ENCODE results near the gene VWC2L.

VWC2L gene

DNA sequence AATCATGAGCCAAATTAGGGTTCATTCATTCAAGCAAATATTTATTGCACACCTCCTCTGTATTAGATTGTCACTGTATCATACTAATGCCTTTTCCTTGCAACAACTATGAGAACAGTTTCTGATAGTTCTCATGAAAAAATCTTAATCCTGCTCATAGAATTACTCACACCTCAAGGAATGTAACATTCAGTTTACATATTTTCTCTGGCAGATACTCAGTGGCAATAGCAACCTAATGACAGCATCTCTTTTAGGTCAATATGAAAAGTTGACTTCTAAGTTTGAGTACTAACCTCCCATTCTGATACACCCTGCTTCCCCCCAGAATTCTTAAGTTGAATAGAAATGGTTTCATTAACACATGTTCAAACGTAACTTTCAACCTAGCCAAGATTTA, 132.0 kb downstream of the VWC2L start:
- no peak for DNase-seq (ENCODE audit: low read depth)
- TF ChIP-seq, protein P1, sequence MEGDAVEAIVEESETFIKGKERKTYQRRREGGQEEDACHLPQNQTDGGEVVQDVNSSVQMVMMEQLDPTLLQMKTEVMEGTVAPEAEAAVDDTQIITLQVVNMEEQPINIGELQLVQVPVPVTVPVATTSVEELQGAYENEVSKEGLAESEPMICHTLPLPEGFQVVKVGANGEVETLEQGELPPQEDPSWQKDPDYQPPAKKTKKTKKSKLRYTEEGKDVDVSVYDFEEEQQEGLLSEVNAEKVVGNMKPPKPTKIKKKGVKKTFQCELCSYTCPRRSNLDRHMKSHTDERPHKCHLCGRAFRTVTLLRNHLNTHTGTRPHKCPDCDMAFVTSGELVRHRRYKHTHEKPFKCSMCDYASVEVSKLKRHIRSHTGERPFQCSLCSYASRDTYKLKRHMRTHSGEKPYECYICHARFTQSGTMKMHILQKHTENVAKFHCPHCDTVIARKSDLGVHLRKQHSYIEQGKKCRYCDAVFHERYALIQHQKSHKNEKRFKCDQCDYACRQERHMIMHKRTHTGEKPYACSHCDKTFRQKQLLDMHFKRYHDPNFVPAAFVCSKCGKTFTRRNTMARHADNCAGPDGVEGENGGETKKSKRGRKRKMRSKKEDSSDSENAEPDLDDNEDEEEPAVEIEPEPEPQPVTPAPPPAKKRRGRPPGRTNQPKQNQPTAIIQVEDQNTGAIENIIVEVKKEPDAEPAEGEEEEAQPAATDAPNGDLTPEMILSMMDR (IDR thresholded peaks at IDR 0.05; ENCODE audit: insufficient read depth, low read depth, low read length, missing control alignments) = no peak
- no peak overlapping the region for H3K4me3 ChIP-seq (ENCODE audit: low read depth, low read length)

DNA sequence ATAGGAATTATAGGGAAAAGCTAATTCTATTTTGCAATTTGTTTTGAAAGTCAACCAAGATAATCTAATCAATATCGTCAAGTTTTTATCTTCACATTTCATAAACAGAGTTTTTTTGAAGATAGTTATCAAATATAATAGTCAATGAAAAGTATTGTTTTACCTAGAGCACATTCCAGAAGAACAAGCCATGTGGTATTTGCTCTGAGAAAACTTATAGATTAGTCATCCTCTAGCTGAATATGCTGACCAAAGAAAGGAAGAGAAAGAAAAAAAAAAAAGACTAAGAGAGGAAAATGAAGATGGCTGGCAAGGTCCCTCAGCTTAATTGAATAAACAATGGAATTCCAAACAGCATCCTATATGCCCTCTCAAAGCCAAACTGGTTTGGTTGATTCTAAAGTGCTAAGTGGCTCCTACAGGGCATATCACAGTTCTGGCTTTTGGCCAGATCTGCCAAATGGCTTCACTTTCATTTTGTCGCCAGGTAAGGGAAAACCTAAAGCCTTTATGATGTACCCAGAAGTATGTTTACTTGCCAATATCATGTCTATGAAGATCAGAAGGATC, 132.6 kb downstream of the VWC2L start:
- H3K4me3 ChIP-seq (ENCODE audit: low read depth, low read length) = no peak overlapping the region
- peak; percentile 14 for DNase-seq (ENCODE audit: low read depth)
- TF ChIP-seq, protein P1 (IDR thresholded peaks at IDR 0.05; ENCODE audit: insufficient read depth, low read depth, low read length, missing control alignments) = no peak

DNA sequence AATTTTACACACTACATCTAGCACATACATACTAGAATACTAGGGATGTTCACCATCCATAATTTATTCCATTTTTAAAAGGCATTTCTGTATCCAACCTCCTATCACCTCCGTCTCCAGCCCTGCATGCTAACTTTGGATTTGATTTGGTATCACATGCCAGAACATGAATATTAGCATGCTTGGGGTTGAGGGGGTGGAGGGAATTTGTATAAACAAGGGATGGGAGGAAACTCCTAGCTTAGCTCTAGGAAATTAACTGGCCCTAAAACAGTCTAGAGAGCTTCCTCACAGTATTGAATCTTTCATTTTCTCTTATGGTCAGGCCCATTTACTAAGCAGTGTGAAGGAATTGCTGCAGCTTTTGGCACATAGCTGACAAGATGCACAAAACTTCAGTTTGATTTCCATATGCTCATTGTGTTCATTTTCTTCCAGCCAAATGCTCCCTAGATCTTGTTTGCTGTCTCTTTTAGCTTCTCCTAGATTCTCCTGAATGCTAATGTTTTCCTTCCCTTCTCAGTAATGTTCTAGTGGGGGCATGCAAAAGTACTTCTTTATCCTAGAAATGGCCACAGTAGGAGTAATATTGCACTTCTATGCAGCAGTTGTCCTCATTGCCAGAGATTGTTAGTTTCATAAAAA, 135.2 kb downstream of the VWC2L start:
- no peak overlapping the region for H3K4me3 ChIP-seq (ENCODE audit: low read depth, low read length)
- TF ChIP-seq, protein P1 (IDR thresholded peaks at IDR 0.05; ENCODE audit: insufficient read depth, low read depth, low read length, missing control alignments) = no peak
- DNase-seq (ENCODE audit: low read depth) = no peak

DNA sequence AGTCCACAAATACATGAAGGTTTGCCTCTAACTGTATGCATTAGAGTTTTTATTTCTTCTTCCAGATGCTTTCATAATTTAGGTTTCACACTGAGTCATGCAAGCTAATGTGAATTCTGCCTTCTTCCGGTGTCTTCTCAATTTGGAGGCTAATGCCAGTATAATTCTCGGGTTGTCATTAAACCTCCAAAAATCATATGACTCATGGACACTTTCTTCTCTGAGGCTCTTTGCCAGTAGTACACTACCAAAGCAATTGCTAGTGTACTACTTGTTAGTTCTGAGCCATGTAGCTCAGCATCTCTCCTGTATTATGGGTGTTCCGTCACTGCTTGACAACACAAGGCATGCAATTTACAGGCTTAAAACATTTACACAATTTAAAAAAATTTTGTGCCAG, 137.1 kb downstream of the VWC2L start:
- no peak overlapping the region for H3K4me3 ChIP-seq (ENCODE audit: low read depth, low read length)
- DNase-seq (ENCODE audit: low read depth) = no peak
- TF ChIP-seq, protein P1 (IDR thresholded peaks at IDR 0.05; ENCODE audit: insufficient read depth, low read depth, low read length, missing control alignments) = no peak

DNA sequence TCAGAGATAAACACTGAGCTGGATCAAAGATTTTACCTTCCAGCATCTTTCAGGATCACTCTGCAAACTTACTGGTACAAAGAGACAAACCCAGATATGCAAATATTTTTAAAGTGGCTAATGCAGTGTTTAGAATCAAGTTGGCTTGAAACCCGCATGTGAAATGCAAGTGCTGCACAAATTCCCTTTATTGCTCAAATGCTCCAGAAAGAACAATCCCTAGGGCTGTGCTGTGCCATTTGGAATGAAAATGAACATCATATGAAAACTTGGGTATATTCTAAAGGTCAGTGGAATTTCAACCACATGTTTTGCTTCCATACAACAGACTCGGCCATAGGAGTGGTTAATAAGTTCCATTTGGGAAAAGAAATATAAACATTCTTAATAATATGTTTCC, 139.1 kb downstream of the VWC2L start:
- DNase-seq (ENCODE audit: low read depth) = no peak
- TF ChIP-seq, protein P1 (IDR thresholded peaks at IDR 0.05; ENCODE audit: insufficient read depth, low read depth, low read length, missing control alignments) = no peak
- no peak overlapping the region for H3K4me3 ChIP-seq (ENCODE audit: low read depth, low read length)

DNA sequence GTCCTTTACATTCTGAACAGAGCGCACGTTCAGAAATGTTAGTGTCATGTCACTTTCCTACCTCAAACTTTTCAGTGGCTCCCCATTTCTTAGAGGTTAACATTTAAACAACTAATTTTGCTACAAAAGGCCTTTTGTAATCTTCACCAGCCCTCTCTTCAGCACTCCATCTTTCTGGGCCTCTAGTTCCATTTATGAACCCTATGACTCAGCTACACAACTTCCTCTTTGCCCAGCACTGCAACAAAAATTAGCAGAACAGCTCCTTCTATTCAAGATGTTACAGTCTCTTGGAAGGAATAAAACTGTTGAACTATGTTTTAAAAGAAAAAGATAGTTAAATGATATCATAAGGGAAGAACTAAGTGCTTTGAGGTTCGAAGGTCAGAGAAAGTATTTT, 139.9 kb downstream of the VWC2L start:
- TF ChIP-seq, protein P1 (IDR thresholded peaks at IDR 0.05; ENCODE audit: insufficient read depth, low read depth, low read length, missing control alignments) = no peak
- no peak for DNase-seq (ENCODE audit: low read depth)
- H3K4me3 ChIP-seq (ENCODE audit: low read depth, low read length) = no peak overlapping the region

DNA sequence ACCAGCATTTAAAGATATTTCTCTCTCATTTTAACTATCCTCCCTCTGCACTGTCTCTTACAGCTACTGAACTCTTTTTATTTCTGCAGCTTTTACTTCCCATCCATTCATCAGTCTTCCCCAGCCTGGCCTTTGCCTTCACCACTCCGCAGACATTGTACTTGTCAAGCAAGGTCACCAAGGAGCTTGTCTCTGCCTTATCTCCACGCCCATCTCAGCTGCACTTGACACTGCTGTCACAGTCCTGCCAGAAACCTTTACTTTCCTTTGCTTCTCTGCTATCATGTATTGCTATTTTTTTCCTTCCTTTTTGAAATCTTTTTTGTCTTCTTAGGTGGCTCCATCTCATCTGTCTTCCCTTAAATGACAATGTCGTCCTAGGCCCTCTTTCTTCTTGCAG, 147.0 kb downstream of the VWC2L start:
- no peak for DNase-seq (ENCODE audit: low read depth)
- TF ChIP-seq, protein P1 (IDR thresholded peaks at IDR 0.05; ENCODE audit: insufficient read depth, low read depth, low read length, missing control alignments) = no peak
- no peak overlapping the region for H3K4me3 ChIP-seq (ENCODE audit: low read depth, low read length)

Measured in GM12865 (cell line).